Neural cell (in vitro differentiated cells): ENCODE results near the gene PEX7. TPM values are rescaled to one million over a fixed set of nuclear protein-coding genes. Genes with fewer than 3 reads are reported as not detected.

Experiments used
- H2AFZ ChIP-seq: fragments of 200-600, 300-800 bp; sonication (generic), shearing (Covaris generic); 2 replicates; pipeline ENCODE4 v1.6.0; 2014; ENCODE audit warnings: low read depth, mild to moderate bottlenecking, antibody characterized with exemption, low read length, moderate library complexity
- H3F3A ChIP-seq: fragments of 200-600 bp; shearing (Covaris generic); 2 replicates; pipeline ENCODE4 v1.6.1; 2016; ENCODE audit warnings: mild to moderate bottlenecking, moderate library complexity, mixed read lengths, antibody characterized with exemption, low read length; ENCODE audit not compliant: insufficient read depth, poor library complexity, severe bottlenecking
- H3K27ac ChIP-seq: fragments of 200-600, 300-800 bp; sonication (generic), shearing (Covaris generic); 2 replicates; pipeline ENCODE4 v1.5.1; 2014; ENCODE audit warnings: mild to moderate bottlenecking, low read length, moderate library complexity
- H3K27me3 ChIP-seq: fragments of 300-800, 200-600 bp; sonication (generic), shearing (Covaris generic); 2 replicates; pipeline ENCODE4 v1.6.0; 2014; ENCODE audit warnings: mild to moderate bottlenecking, low read depth, low read length, moderate library complexity; ENCODE audit not compliant: insufficient read depth
- H3K36me3 ChIP-seq: fragments of 300-800, 200-600 bp; sonication (generic), shearing (Covaris generic); 2 replicates; pipeline ENCODE4 v1.5.1; 2014; ENCODE audit warnings: mild to moderate bottlenecking, antibody characterized with exemption, low read length, moderate library complexity; ENCODE audit not compliant: insufficient read depth
- H3K4me2 ChIP-seq: fragments of 300-800, 200-600 bp; sonication (generic), shearing (Covaris generic); 2 replicates; pipeline ENCODE4 v1.6.0; 2014; ENCODE audit warnings: mild to moderate bottlenecking, low read length
- H3K4me3 ChIP-seq: fragments of 300-800, 200-600 bp; sonication (generic), shearing (Covaris generic); 2 replicates; pipeline ENCODE4 v1.5.1; 2014; ENCODE audit warnings: mild to moderate bottlenecking, low read length, moderate library complexity
- H3K79me2 ChIP-seq: fragments of 200-600 bp; shearing (Covaris generic); replicated peaks from 2 replicates; pipeline ENCODE4 v1.6.0; 2014; ENCODE audit warnings: mild to moderate bottlenecking, low read length, moderate library complexity; ENCODE audit not compliant: insufficient read depth
- H3K9ac ChIP-seq: fragments of 300-800, 200-600 bp; sonication (generic), shearing (Covaris generic); 2 replicates; pipeline ENCODE4 v1.6.1; 2016; ENCODE audit warnings: mild to moderate bottlenecking, low read length, mixed read lengths
- H3K9me2 ChIP-seq: fragments of 200-600 bp; shearing (Covaris generic); 2 replicates; pipeline ENCODE4 v1.6.1; 2016; ENCODE audit warnings: mild to moderate bottlenecking, low read length, mixed read lengths; ENCODE audit not compliant: insufficient read depth
- H3K9me3 ChIP-seq: fragments of 200-600, 300-800 bp; sonication (generic), shearing (Covaris generic); 2 replicates; pipeline ENCODE4 v1.6.1; 2016; ENCODE audit warnings: mild to moderate bottlenecking, mixed run types, low read length, moderate library complexity, mixed read lengths
- H4K20me1 ChIP-seq: fragments of 200-600 bp; shearing (Covaris generic); 2 replicates; pipeline ENCODE4 v1.6.1; 2016; ENCODE audit warnings: mild to moderate bottlenecking, mixed run types; ENCODE audit not compliant: insufficient read depth
- EP300 ChIP-seq: fragments of 450-650 bp; conservative IDR thresholded peaks from 2 replicates; pipeline ENCODE4 v1.6.1; 2014; ENCODE audit warnings: antibody characterized with exemption, mild to moderate bottlenecking, moderate library complexity; ENCODE audit not compliant: poor library complexity, severe bottlenecking
- EZH2 ChIP-seq: fragments of 200-600, 300-800 bp; shearing (Covaris generic), sonication (generic); IDR thresholded peaks from 2 replicates; pipeline ENCODE4 v1.6.1; 2014; ENCODE audit warnings: antibody characterized with exemption, low read length, borderline replicate concordance, mild to moderate bottlenecking; ENCODE audit not compliant: insufficient read depth, poor library complexity, severe bottlenecking
- MXI1 ChIP-seq: fragments of 450-650 bp; conservative IDR thresholded peaks from 2 replicates; pipeline ENCODE4 v1.6.1; 2014; ENCODE audit warnings: antibody characterized with exemption, mild to moderate bottlenecking; ENCODE audit not compliant: poor library complexity, severe bottlenecking
- POLR2AphosphoS5 ChIP-seq: IDR thresholded peaks from 2 replicates; pipeline ENCODE4 v1.6.1; 2012
- RAD21 ChIP-seq: fragments of 450-650 bp; conservative IDR thresholded peaks from 2 replicates; pipeline ENCODE4 v1.6.1; 2014; ENCODE audit warnings: antibody characterized with exemption, mild to moderate bottlenecking, moderate library complexity
- SMC3 ChIP-seq: fragments of 450-650 bp; conservative IDR thresholded peaks from 2 replicates; pipeline ENCODE4 v1.6.1; 2014; ENCODE audit warnings: antibody characterized with exemption, mild to moderate bottlenecking, moderate library complexity; ENCODE audit not compliant: poor library complexity
- TAF1 ChIP-seq: IDR thresholded peaks from 2 replicates; pipeline ENCODE4 v1.6.1; 2012; ENCODE audit warnings: low read depth
- polyA plus RNA-seq: library from polyadenylated mRNA; depleted of rRNA; stranded (reverse); fragments of >200 nt; gene quantifications from 2 replicates; pipeline ENCODE4 v1.2.3, GENCODE V29; 2014
- TF ChIP-seq, protein P1 (sequence below): fragments of 450-650 bp; IDR thresholded peaks from 2 replicates; pipeline ENCODE4 v1.5.1; 2014; ENCODE audit warnings: antibody characterized with exemption, mild to moderate bottlenecking, moderate library complexity; ENCODE audit not compliant: poor library complexity, severe bottlenecking
- TF ChIP-seq, protein P2 (sequence below): IDR thresholded peaks from 2 replicates; pipeline ENCODE4 v1.6.1; 2012; ENCODE audit warnings: borderline replicate concordance

Gene PEX7
- polyA plus RNA-seq, 1 donor from 2014 or later: 10.8 TPM

DNA sequence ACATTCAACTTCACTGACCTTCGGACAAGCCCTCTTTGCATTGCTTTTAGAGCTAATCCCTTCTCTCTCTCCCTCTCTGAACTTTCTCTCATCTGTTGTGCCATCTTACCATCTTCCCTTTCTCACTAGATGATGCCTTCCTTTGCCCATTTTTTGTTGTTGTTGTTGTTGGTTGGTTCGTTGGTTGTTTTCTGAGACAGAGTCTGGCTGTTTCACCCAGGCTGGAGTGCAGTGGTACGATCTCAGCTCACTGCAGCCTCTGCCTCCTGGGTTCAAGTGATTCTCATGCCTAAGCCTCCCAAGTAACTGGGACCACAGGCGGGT is 49.0 kb upstream of the PEX7 start:
- no peak overlapping the region for H3K27ac ChIP-seq
- no peak overlapping the region for H3K4me2 ChIP-seq
- TF ChIP-seq EP300 (no peak), POLR2AphosphoS5 (no peak), TAF1 (no peak), RAD21 (no peak), EZH2 (no peak), MXI1 (no peak), SMC3 (no peak)
- TF ChIP-seq, protein P1, sequence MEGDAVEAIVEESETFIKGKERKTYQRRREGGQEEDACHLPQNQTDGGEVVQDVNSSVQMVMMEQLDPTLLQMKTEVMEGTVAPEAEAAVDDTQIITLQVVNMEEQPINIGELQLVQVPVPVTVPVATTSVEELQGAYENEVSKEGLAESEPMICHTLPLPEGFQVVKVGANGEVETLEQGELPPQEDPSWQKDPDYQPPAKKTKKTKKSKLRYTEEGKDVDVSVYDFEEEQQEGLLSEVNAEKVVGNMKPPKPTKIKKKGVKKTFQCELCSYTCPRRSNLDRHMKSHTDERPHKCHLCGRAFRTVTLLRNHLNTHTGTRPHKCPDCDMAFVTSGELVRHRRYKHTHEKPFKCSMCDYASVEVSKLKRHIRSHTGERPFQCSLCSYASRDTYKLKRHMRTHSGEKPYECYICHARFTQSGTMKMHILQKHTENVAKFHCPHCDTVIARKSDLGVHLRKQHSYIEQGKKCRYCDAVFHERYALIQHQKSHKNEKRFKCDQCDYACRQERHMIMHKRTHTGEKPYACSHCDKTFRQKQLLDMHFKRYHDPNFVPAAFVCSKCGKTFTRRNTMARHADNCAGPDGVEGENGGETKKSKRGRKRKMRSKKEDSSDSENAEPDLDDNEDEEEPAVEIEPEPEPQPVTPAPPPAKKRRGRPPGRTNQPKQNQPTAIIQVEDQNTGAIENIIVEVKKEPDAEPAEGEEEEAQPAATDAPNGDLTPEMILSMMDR: no peak
- TF ChIP-seq, protein P2, sequence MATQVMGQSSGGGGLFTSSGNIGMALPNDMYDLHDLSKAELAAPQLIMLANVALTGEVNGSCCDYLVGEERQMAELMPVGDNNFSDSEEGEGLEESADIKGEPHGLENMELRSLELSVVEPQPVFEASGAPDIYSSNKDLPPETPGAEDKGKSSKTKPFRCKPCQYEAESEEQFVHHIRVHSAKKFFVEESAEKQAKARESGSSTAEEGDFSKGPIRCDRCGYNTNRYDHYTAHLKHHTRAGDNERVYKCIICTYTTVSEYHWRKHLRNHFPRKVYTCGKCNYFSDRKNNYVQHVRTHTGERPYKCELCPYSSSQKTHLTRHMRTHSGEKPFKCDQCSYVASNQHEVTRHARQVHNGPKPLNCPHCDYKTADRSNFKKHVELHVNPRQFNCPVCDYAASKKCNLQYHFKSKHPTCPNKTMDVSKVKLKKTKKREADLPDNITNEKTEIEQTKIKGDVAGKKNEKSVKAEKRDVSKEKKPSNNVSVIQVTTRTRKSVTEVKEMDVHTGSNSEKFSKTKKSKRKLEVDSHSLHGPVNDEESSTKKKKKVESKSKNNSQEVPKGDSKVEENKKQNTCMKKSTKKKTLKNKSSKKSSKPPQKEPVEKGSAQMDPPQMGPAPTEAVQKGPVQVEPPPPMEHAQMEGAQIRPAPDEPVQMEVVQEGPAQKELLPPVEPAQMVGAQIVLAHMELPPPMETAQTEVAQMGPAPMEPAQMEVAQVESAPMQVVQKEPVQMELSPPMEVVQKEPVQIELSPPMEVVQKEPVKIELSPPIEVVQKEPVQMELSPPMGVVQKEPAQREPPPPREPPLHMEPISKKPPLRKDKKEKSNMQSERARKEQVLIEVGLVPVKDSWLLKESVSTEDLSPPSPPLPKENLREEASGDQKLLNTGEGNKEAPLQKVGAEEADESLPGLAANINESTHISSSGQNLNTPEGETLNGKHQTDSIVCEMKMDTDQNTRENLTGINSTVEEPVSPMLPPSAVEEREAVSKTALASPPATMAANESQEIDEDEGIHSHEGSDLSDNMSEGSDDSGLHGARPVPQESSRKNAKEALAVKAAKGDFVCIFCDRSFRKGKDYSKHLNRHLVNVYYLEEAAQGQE: no peak
- H3K27me3 ChIP-seq: no peaks in the 10 kb centered on the region
- no peak overlapping the region for H3K4me3 ChIP-seq
- H3K9ac ChIP-seq: no peak overlapping the region
- H3K9me3 ChIP-seq: no peaks in the 10 kb centered on the region
- H3K9me2 ChIP-seq: no peaks in the 10 kb centered on the region
- H4K20me1 ChIP-seq: no peaks in the 10 kb centered on the region
- H2AFZ ChIP-seq: no peak overlapping the region
- H3F3A ChIP-seq: no peaks in the 10 kb centered on the region
- no peaks in the 10 kb centered on the region for H3K36me3 ChIP-seq
- no peaks in the 10 kb centered on the region for H3K79me2 ChIP-seq

DNA sequence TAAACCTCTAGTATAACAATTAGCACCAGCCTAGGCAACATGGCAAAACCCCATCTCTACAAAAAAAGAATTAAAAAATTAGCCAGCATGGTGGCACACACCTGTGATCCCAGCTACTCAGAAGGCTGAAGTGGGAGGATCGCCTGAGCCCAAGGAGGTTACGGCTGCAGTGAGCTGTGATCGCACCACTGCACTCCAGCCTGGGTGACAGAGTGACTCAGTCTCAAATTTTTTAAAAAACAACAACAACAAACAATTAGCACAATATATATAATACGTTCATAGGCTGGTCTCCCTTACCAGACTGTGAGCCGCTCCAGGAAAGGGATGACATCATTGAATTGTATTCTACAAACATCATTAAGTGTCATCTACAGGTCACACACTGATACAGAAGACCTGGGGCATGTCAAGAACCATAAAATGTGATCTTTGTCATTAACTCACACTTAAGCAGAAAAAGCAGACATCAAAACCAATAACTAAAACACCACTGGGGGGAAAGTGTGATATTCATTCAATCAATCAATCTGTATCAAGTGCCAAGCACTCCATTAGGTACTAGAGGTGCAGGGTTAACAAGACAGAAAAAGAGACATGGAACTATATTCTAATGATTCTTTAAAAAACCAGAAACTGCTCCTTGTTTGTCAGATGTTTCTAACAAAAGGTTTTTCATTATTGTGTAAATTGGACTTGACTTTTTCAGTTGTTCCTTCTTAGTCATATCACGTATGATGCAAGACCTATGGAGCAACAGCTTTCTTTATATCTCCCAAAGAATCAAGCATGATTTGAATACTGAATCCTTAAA is 48.0 kb upstream of the PEX7 start:
- Histone ChIP-seq H3K4me3 (no peak overlapping the region), H2AFZ (no peak overlapping the region), H4K20me1 (no peaks in the 10 kb centered on the region), H3K79me2 (no peaks in the 10 kb centered on the region), H3F3A (no peaks in the 10 kb centered on the region), H3K4me2 (no peak overlapping the region), H3K36me3 (no peaks in the 10 kb centered on the region), H3K9me2 (no peaks in the 10 kb centered on the region), H3K9me3 (no peaks in the 10 kb centered on the region), H3K27me3 (no peaks in the 10 kb centered on the region), H3K27ac (no peak overlapping the region), H3K9ac (no peak overlapping the region)
- TF ChIP-seq, protein P2: no peak
- TF ChIP-seq EP300: no peak
- TF ChIP-seq SMC3: no peak
- no peak for TF ChIP-seq MXI1
- no peak for TF ChIP-seq TAF1
- no peak for TF ChIP-seq POLR2AphosphoS5
- TF ChIP-seq, protein P1: no peak
- TF ChIP-seq EZH2: no peak
- TF ChIP-seq RAD21: no peak
